DOHH2 (cell line): ENCODE measurements around the gene UBTD2.
"Not testable (repeated sequence)": the region's sequence is repeated elsewhere in the genome, so short reads cannot be mapped to it uniquely, and the experiment has no call there.

Experiments used
- H3F3A ChIP-seq: fragments of 200-600 bp; sonication (generic), shearing (Covaris generic); 2 replicates; pipeline ENCODE4 v1.6.0; 2016; ENCODE audit warnings: antibody characterized with exemption, mild to moderate bottlenecking; ENCODE audit not compliant: control insufficient read depth, insufficient read depth
- H3K27ac ChIP-seq: fragments of 200-600 bp; sonication (generic); 2 replicates; pipeline ENCODE4 v1.5.1; 2014; ENCODE audit warnings: low read depth, mild to moderate bottlenecking, low read length, moderate library complexity
- H3K27me3 ChIP-seq: fragments of 200-600 bp; sonication (generic); 2 replicates; pipeline ENCODE4 v1.6.1; 2014; ENCODE audit warnings: mild to moderate bottlenecking, low read length, mixed read lengths; ENCODE audit not compliant: control insufficient read depth
- H3K36me3 ChIP-seq: fragments of 200-600 bp; sonication (generic); 2 replicates; pipeline ENCODE4 v1.6.1; 2014; ENCODE audit warnings: mild to moderate bottlenecking, low read length, moderate library complexity, mixed read lengths; ENCODE audit not compliant: control insufficient read depth
- H3K4me1 ChIP-seq: fragments of 200-600 bp; sonication (generic); 2 replicates; pipeline ENCODE4 v1.6.1; 2014; ENCODE audit warnings: mild to moderate bottlenecking, low read length, mixed read lengths; ENCODE audit not compliant: control insufficient read depth
- H3K4me2 ChIP-seq: fragments of 200-600 bp; sonication (generic); 2 replicates; pipeline ENCODE4 v1.6.0; 2014; ENCODE audit warnings: mild to moderate bottlenecking, low read length, moderate library complexity
- H3K4me3 ChIP-seq: fragments of 200-600 bp; sonication (generic); 2 replicates; pipeline ENCODE4 v1.5.1; 2014; ENCODE audit warnings: mild to moderate bottlenecking, low read length, mixed read lengths
- H3K79me2 ChIP-seq: fragments of 200-600 bp; sonication (generic); 2 replicates; pipeline ENCODE4 v1.6.1; 2014; ENCODE audit warnings: mild to moderate bottlenecking, low read length, mixed read lengths; ENCODE audit not compliant: control insufficient read depth
- H3K9me2 ChIP-seq: fragments of 200-600 bp; sonication (generic); replicated peaks from 2 replicates; pipeline ENCODE4 v1.6.1; 2014; ENCODE audit warnings: mild to moderate bottlenecking, low read length, mixed read lengths; ENCODE audit not compliant: control insufficient read depth
- H3K9me3 ChIP-seq: fragments of 200-600 bp; sonication (generic); 2 replicates; pipeline ENCODE4 v1.6.1; 2014; ENCODE audit warnings: antibody characterized with exemption, low read length, mixed read lengths; ENCODE audit not compliant: control insufficient read depth, insufficient read depth
- H4K20me1 ChIP-seq: fragments of 200-600 bp; sonication (generic); 2 replicates; pipeline ENCODE4 v1.6.0; 2014; ENCODE audit warnings: low read depth, mild to moderate bottlenecking, antibody characterized with exemption, low read length, moderate library complexity; ENCODE audit not compliant: control insufficient read depth, insufficient read depth
- CTCF ChIP-seq: fragments of 200-600 bp; sonication (generic); IDR thresholded peaks from one replicate; pipeline ENCODE4 v1.5.1; 2014; ENCODE audit warnings: antibody characterized with exemption, mild to moderate bottlenecking, low read depth, low read length; ENCODE audit not compliant: poor library complexity, severe bottlenecking
- EZH2phosphoT487 ChIP-seq: fragments of 200-600 bp; sonication (generic); IDR thresholded peaks from 2 replicates; pipeline ENCODE4 v1.6.1; 2017; ENCODE audit warnings: borderline replicate concordance, mild to moderate bottlenecking, antibody characterized with exemption, low read length, moderate library complexity, mixed read lengths

UBTD2 gene

GRCh38 chr5:172200476-172200875, 83.1 kb downstream of the UBTD2 start:
- Histone ChIP-seq H3K27ac (no peak overlapping the region), H3K4me1 (no peaks in the 10 kb centered on the region), H3K9me2 (no peaks in the 10 kb centered on the region), H3F3A (no peaks in the 10 kb centered on the region), H3K79me2 (no peaks in the 10 kb centered on the region), H3K9me3 (no peaks in the 10 kb centered on the region), H3K4me2 (no peak overlapping the region), H3K36me3 (no peaks in the 10 kb centered on the region), H3K4me3 (no peak overlapping the region), H3K27me3 (no peaks in the 10 kb centered on the region), H4K20me1 (no peaks in the 10 kb centered on the region)
- TF ChIP-seq EZH2phosphoT487 = no peak

DNA sequence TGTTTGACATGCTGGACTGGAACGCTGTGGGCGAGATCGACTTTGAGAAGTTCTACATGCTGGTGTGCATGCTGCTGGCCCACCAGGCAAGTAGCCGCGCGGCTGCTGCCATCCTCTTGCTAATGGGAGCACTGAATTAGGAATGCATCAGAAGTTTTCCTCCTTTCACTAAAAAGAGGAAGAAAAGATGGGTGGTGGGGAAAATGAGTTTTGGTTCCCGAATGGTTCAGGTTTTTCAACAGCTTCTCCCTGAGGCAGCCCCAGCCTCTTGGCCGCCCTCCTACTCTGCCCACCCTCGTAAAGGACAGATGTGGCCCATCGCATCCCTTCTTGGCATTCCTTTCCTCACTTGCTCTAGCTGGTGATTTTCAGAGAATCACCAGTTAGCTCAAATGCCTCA, 84.1 kb downstream of the UBTD2 start:
- H3K4me3 ChIP-seq = no peak overlapping the region
- no peak overlapping the region for H3K27ac ChIP-seq
- no peak for TF ChIP-seq CTCF
- no peak for TF ChIP-seq EZH2phosphoT487

GRCh38 chr5:172197775-172198174, 85.8 kb downstream of the UBTD2 start:
- H3K36me3 ChIP-seq, H3K4me3 ChIP-seq, H4K20me1 ChIP-seq, H3K27ac ChIP-seq, H3K4me2 ChIP-seq, H3F3A ChIP-seq, H3K27me3 ChIP-seq, H3K9me3 ChIP-seq, H3K9me2 ChIP-seq, H3K79me2 ChIP-seq, H3K4me1 ChIP-seq: not testable (repeated sequence)

More for the DNA sequence above, 84.1 kb downstream of the UBTD2 start:
- no peaks in the 10 kb centered on the region for H3K36me3 ChIP-seq
- no peaks in the 10 kb centered on the region for H3K27me3 ChIP-seq
- no peaks in the 10 kb centered on the region for H3F3A ChIP-seq
- H3K79me2 ChIP-seq = no peaks in the 10 kb centered on the region
- no peaks in the 10 kb centered on the region for H3K9me2 ChIP-seq
- no peaks in the 10 kb centered on the region for H3K4me1 ChIP-seq
- no peaks in the 10 kb centered on the region for H4K20me1 ChIP-seq
- no peaks in the 10 kb centered on the region for H3K9me3 ChIP-seq
- H3K4me2 ChIP-seq = no peak overlapping the region

DNA sequence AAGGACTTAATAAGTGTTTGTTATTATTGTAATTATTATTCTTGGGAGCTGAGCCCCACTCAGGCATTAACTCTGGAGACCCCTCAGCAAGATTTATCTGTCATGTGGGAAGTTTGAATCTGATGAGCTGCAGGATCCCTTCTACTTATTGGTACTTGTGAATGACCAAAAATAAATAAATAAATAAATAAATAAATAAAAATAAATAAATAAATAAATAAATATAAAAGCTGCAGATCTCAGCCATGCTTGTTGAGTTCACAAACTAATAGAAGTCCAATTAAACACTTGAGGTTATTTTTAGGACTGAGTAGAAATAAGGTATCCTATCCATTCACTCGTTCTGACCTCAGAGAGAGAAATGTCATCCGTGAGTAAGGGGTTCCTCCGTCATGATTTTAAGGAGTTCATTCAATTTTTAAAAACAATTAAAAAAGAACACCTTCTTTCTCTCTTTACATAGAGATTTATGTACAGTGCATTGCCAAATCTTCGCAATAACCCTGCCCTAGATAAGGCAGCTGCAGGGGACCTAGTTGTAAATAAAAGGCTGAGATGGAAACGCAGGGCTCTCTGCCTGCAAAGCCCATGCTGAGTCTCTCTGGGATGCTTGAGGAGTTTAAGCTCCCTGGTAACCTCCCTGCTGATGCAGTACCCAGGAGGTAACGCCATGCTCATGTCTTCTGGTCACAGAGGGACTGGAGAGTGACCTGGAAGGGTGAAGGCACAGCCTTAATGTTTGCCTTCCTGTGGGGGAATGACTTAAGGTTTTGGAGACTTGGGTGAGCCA, 88.4 kb downstream of the UBTD2 start:
- no peaks in the 10 kb centered on the region for H3K4me1 ChIP-seq
- no peak overlapping the region for H3K4me3 ChIP-seq
- no peaks in the 10 kb centered on the region for H3K27me3 ChIP-seq
- no peak overlapping the region for H3K27ac ChIP-seq
- no peaks in the 10 kb centered on the region for H3K36me3 ChIP-seq
- no peak overlapping the region for H3K4me2 ChIP-seq
- no peaks in the 10 kb centered on the region for H3K9me2 ChIP-seq
- no peak for TF ChIP-seq EZH2phosphoT487
- no peak for TF ChIP-seq CTCF
- no peaks in the 10 kb centered on the region for H3F3A ChIP-seq
- H3K79me2 ChIP-seq = no peaks in the 10 kb centered on the region
- no peaks in the 10 kb centered on the region for H4K20me1 ChIP-seq
- H3K9me3 ChIP-seq = no peaks in the 10 kb centered on the region
